Stimulated activated CD8-positive, alpha-beta memory T cell treated with anti-CD3 and anti-CD28 coated beads, Interleukin-7, amount 100 ng/mL, for 48 hours (primary cell): Measurements from ENCODE around the gene P3R3URF.

Source experiments
- DNase-seq, 2 donors: peaks; one replicate each; pipeline ENCODE4 v3.0.0-alpha.2; 2020; ENCODE audit warnings: low read depth in 1 of 2; ENCODE audit errors: extremely low read depth in 1 of 2

P3R3URF gene

GRCh38 chr1:46194641-46195193 lies 18.4 kb upstream of the P3R3URF start:
- no peak for DNase-seq

DNA sequence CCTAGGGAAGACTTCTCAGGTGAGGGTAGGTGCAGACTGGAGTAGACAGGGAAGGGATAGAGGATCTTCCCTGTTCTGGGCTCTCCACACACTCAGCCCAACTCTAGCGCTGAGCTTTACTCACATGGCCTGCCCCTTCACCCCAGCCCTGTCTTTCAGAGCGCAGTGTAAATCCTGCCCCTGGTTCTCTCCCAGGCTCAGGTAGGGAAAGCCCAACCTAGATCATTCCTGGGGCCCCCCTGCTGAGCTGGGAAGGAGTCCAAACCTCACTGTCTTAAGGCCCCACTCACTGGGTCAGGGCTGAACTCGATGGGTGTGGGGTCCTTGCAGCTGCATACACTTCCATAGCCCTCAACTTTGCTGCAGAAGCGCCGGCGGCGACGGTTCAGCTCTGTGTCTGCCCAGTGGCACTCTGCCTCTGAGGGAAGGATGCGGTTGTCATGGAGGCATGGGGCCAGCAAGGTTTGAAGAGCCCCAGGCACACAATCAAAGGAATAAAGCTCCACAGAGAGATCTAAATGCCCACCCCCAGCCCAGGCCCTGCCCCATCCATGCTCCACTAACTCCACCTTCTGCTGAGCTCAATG lies 17.8 kb upstream of the P3R3URF start:
- no peak for DNase-seq

DNA sequence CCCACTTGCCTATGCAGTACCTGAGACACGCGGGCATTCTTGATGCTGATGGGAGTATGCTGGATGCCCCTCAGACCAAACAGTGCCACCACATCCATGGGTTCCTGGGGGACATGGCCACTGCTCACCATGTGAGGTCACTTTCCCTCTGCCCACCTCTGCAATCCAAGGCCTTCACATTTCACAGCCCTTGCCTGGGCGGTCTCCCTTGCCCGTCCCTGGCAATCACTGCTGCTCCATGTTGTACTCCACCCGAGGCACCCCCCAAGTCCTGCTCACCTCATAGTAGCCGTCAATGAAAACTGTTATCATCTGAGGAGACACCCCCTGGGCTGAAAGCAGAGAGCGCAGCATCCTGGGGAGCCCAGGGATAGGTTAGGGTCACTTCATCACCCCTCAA lies 17.0 kb upstream of the P3R3URF start:
- DNase-seq: no peak

DNA sequence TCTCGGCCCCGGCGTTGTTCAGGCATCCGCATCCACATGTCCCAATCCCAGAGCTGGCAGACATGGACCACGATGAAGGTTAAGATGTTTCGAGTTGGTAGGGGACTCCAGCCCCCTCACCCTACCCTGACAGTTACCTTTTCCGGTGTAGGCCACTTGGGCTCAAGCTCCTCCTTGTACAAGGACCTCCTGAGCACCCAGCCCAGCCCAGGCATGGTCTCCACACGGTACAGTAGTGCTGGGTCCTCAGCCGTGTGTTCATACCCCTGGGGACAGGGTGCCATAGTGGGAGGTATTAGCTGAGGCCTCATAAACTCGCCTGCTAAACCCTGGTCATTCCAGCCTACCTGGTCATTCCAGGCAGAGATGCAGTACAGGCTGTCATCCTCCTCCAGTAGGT lies 15.9 kb upstream of the P3R3URF start:
- DNase-seq: no peak

GRCh38 chr1:46191033-46191701 lies 14.9 kb upstream of the P3R3URF start:
- DNase-seq: no peak

DNA sequence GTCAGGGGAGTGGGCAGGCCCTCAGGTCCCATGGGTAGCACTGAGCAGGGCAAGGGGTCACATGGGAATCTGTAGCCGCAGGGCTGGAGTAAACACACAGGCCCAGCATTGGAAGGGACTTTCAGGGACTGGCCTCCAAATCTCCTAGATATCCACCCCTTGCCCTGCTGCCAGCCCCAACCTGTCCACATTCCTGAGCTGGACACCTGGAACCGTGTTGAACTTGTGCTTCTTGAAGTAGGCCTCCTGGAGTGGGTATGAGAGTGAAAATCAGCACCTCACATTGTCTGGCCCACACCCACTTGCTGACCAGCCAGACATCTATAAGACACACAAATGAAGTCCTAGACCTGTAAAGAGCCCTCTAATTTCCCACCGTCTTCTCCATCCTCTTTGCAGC lies 14.3 kb upstream of the P3R3URF start:
- no peak for DNase-seq

DNA sequence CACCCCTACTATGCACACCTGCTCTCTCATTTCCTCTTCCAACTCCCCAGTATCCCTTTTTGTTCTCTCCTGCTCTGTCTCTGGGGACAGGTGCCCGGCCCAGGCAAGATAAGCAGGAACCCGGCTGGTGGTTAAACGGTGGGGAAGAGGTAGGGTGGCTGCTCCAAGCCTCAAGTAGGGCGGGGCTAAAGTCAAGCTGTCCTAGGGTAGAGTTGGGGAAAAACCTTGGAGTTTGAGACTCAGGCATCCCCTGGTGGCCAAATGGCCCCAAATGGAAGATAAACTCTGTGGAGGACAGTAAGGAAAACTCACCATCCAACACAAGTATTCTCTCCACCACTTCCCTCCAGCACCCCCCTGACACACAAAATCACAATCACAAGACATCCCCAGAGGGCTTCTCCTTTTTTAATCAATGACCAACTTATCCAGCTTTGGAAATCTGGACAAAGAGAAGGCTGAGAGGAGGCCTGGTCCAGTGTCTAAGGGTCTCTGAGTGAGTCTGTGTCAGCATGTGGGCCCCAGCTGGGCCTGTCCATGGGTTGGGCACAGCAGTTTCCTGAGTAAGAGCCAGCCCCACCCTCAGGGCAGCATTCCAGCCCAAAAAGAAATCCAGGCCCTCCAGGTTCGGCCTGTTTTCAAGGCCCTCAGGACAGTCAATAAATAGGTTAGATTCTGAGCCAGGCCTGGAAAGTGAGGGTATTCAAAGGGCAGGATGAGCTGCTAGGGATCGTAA lies 12.2 kb upstream of the P3R3URF start:
- DNase-seq: no peak

- DNase-seq: no peak
Measured at GRCh38 chr1:46187106-46187869, 11.0 kb upstream of the P3R3URF start.

- DNase-seq: no peak
Measured at GRCh38 chr1:46186076-46186475, 9.8 kb upstream of the P3R3URF start.

GRCh38 chr1:46184920-46185658 lies 8.8 kb upstream of the P3R3URF start:
- peak in 1 of 2 donors; percentile 72 for DNase-seq

DNA sequence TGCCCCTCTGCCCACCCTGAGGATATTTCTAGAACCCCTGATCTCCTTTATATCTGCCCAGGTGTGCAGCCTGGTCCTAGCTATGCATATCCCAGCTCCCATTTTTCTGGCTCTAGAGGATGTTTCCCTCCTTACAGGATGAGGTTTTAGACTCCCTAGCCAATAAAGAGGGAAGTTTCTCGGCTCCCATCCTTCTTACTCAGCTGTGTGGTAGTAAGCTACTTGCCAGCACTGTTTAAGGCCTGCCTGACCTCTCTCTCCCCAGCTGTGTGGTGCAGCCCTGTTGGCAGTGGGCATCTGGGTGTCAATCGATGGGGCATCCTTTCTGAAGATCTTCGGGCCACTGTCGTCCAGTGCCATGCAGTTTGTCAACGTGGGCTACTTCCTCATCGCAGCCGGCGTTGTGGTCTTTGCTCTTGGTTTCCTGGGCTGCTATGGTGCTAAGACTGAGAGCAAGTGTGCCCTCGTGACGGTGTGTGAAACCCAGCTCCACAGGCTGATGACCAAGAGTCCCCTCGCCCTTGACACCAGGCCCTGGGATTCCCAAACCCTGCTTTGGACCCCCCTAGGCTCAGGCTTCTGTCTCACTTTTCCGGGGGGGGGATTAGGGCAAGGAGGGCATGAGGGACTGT lies 7.8 kb upstream of the P3R3URF start:
- DNase-seq: no peak

DNA sequence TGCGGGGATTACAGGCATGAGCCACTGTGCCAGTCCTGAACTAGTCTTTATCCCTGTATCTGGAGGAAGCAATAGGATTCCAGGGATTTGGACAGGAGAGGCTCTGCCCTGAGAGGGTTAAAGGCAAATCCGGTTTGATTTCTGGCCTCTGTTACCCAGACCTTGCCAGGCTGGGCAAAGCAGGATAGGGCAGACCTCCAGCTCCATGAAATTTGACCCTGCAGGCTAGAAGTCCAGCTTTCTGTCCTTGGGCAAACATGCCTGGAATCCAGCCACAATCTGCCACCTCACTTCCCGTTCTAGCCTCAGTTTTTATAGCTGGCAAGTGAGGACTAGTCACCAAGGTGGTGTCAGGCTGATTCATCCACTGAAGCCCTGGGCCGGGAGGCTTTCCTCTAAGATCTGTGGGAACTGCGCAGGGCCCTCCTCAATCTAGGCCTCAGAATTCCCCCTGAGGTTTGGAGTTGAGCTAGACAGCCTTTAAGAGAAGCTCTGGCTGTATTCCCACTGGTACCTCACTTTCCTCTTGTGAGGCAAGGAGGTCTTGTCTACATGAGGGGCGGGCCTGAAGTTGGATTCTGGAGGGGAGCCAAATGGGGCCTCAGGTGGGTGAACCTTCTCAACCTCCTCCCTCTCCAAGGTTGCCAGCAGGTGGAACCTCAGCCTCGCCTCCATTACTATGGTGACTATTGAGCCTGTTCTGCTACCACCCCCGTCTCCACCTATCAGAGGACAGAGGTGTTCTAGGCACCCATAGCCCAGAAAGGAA lies 7.0 kb upstream of the P3R3URF start:
- DNase-seq: no peak

DNA sequence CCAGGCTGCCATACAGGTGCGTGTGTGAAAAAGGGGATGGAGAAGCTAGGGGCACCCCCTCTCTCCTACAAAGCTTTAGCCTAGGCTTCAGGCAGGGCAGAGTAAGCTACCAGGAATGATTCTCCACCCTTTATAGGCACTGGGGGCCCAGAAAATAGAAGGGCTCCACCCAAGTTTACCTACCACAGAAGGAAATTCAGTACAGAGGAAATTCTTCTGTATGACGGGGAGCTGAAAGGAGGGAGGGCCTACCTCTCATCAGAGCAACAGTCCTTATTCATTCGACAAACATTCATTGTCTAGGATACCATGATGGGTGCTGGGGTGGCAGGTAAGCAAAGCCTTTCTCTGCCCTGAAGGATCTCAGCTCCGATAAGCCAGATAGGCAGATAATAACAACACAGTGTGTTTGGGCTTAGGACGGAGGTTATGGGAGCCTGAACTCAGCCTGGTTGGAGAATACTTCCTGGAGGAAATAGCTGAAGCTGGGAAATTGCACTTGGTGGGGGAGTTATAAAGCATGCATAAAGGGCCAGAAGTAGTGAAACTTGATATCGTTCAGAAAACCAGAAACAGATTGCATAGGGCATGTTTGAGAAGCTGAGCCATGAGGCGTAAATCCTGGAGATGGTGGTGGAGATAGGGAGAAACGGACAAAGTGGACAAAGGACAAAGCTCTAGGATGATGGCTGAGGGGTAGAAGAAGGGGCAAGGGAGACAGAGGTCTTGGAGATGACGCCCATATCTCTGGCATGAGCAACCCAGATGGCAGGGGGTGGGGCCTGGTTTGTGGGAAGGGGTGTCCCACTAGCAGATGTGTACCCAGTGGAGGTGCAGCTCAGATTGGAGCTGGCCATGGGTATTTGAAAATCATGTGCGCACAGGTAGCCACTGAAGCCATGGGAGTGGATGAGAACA lies 5.3 kb upstream of the P3R3URF start:
- DNase-seq: no peak

- DNase-seq: no peak
Measured at GRCh38 chr1:46180082-46180616, 3.9 kb upstream of the P3R3URF start.

- DNase-seq: peak in 1 of 2 donors; percentile 47
Measured at GRCh38 chr1:46179138-46180081, 3.1 kb upstream of the P3R3URF start.

DNA sequence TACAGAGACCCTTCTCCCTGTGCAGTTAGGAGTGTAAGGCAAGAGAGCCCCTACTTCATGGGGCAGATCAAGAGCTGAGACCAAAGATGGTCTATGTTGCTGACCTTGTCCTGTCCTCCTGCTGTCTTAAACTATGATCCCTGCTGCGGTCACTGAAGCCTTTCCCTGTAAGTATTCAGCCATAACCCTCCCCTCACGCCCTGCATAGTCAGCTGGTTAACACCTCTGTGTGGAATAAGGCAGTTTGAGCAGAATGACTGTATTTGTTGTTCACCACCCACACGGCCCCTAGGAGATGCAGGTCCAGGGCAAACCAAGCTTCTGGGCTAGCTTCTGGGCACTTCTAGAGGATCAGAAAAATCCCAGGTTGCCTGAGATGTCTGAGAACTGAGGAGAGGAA lies 1.0 kb downstream of the P3R3URF start:
- DNase-seq: no peak
